OCI-LY3 (cell line): ENCODE results near the gene TUFT1.

Experiments
- H2AFZ ChIP-seq: fragments of 200-600, 300-600 bp; shearing (Covaris generic); 2 replicates; pipeline ENCODE4 v1.6.0; 2014; ENCODE audit warnings: antibody characterized with exemption, low read depth, low read length
- H3K27ac ChIP-seq: fragments of 200-600, 300-600 bp; sonication (generic); 2 replicates; pipeline ENCODE4 v1.5.1; 2014; ENCODE audit warnings: mild to moderate bottlenecking, low read length, moderate library complexity, mixed read lengths
- H3K27me3 ChIP-seq: fragments of 200-600, 300-600 bp; sonication (generic); 2 replicates; pipeline ENCODE4 v1.6.1; 2014; ENCODE audit warnings: low read depth, low read length, mixed read lengths
- H3K36me3 ChIP-seq: fragments of 200-600, 300-600 bp; sonication (generic); replicated peaks from 2 replicates; pipeline ENCODE3; 2014; ENCODE audit warnings: low read depth, low read length, mixed read lengths
- H3K4me1 ChIP-seq: fragments of 300-600, 200-600 bp; sonication (generic); 2 replicates; pipeline ENCODE4 v1.6.1; 2014; ENCODE audit warnings: low read length, mixed read lengths
- H3K4me2 ChIP-seq: fragments of 200-600, 300-600 bp; sonication (generic); 2 replicates; pipeline ENCODE4 v1.6.1; 2014; ENCODE audit warnings: low read length, mixed read lengths
- H3K4me3 ChIP-seq: fragments of 300-600, 200-600 bp; sonication (generic); 2 replicates; pipeline ENCODE4 v1.5.1; 2014; ENCODE audit warnings: antibody characterized with exemption, mild to moderate bottlenecking, low read length, moderate library complexity
- H3K79me2 ChIP-seq: fragments of 300-600, 200-600 bp; shearing (Covaris generic); 2 replicates; pipeline ENCODE4 v1.6.1; 2014; ENCODE audit warnings: mild to moderate bottlenecking, low read length, mixed read lengths
- H3K9ac ChIP-seq: fragments of 300-600, 200-600 bp; shearing (Covaris generic); 2 replicates; pipeline ENCODE4 v1.6.0; 2014; ENCODE audit warnings: mild to moderate bottlenecking, low read length, moderate library complexity
- H3K9me3 ChIP-seq: fragments of 200-600, 300-600 bp; shearing (Covaris generic); 2 replicates; pipeline ENCODE4 v1.6.1; 2014; ENCODE audit warnings: low read length, mixed read lengths; ENCODE audit not compliant: insufficient read depth
- H4K20me1 ChIP-seq: fragments of 200-600, 300-600 bp; sonication (generic); 2 replicates; pipeline ENCODE4 v1.6.1; 2016; ENCODE audit warnings: low read length, mixed read lengths; ENCODE audit not compliant: insufficient read depth
- CTCF ChIP-seq: fragments of 200-600, 300-600 bp; sonication (generic); IDR thresholded peaks from 2 replicates; pipeline ENCODE4 v1.5.1; 2014; ENCODE audit warnings: antibody characterized with exemption, low read length, low read depth
- EZH2phosphoT487 ChIP-seq: fragments of 200-600 bp; shearing (Covaris generic); IDR thresholded peaks from 2 replicates; pipeline ENCODE4 v1.6.1; 2018; ENCODE audit warnings: antibody characterized with exemption, mixed run types, low read depth

Gene TUFT1

DNA sequence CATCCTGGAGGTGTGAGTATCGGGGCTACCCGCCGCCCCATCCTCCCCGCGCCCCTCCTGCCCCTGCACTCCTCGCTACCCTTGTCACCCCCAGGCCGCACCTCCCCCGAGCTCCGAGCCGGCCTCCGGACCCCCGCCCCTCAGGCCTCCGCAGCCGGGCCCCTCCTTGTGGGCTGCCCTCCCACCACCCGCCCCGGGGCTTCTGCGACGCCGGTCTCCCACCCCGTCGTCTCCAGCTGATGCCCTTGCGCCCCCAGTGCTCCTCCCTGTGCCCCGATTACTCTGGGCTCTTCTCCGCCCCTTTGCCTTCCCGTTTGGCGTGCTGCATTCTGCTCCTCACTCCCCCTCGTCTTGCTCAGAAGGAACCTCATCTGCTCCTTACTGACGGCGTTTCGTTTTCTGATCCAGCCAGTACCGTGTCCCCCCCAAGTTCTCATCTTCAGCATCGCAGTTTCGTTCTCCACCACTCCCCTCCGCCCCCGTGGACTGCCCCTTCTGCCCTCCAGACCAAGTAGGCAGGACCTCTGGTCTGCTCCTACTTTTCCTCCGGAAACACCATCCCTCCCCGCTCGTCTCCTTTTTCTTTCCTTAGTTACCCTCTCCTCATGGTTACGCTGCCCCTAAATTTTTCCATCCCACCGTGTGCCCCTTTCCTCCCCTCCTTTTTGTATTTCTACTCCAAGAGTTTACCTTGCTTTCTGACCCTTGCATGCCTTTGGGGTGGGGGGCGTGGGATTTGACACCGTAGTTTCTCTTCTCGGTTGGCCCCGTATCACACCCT lies 72.6 kb downstream of the TUFT1 start:
- TF ChIP-seq EZH2phosphoT487 (no peak), CTCF (no peak)
- peak overlapping the region; percentile 84 for H3K4me3 ChIP-seq
- H3K27me3 ChIP-seq, result no peaks in the 10 kb centered on the region
- H3K9ac ChIP-seq, result peak overlapping the region; percentile 83
- H3K4me1 ChIP-seq, result peaks cover 15% of the 10 kb centered on the region
- peaks cover 3% of the 10 kb centered on the region; the same call in 1 of the 2 replicates for H4K20me1 ChIP-seq
- H3K4me2 ChIP-seq, result peak overlapping the region; percentile 96
- no peak overlapping the region for H3K27ac ChIP-seq
- H3K9me3 ChIP-seq, result no peaks in the 10 kb centered on the region
- H2AFZ ChIP-seq, result peak overlapping the region; percentile 49; the same call in 1 of the 2 replicates
- peaks cover 43% of the 10 kb centered on the region for H3K79me2 ChIP-seq
- no peaks in the 10 kb centered on the region for H3K36me3 ChIP-seq

- Histone ChIP-seq H3K4me1 (peaks cover 15% of the 10 kb centered on the region), H2AFZ (no peak overlapping the region), H4K20me1 (peaks cover 3% of the 10 kb centered on the region; the same call in 1 of the 2 replicates), H3K27me3 (no peaks in the 10 kb centered on the region), H3K9me3 (no peaks in the 10 kb centered on the region), H3K36me3 (no peaks in the 10 kb centered on the region), H3K79me2 (peaks cover 48% of the 10 kb centered on the region), H3K9ac (peak overlapping the region; percentile 83), H3K27ac (no peak overlapping the region), H3K4me2 (peak overlapping the region; percentile 96), H3K4me3 (peak overlapping the region; percentile 84)
- TF ChIP-seq CTCF (no peak), EZH2phosphoT487 (no peak)
These were observed 73.2 kb downstream of the TUFT1 start for GRCh38 chr1:151613282-151613780.

GRCh38 chr1:151615711-151616504 lies 75.8 kb downstream of the TUFT1 start:
- no peaks in the 10 kb centered on the region for H3K27me3 ChIP-seq
- H2AFZ ChIP-seq, result no peak overlapping the region
- TF ChIP-seq CTCF (no peak), EZH2phosphoT487 (no peak)
- H3K36me3 ChIP-seq, result no peaks in the 10 kb centered on the region
- no peaks in the 10 kb centered on the region for H3K9me3 ChIP-seq
- no peak overlapping the region for H3K27ac ChIP-seq
- peaks cover 68% of the 10 kb centered on the region for H3K79me2 ChIP-seq
- H3K4me1 ChIP-seq, result peaks cover 21% of the 10 kb centered on the region
- no peak overlapping the region for H3K4me3 ChIP-seq
- H3K9ac ChIP-seq, result no peak overlapping the region
- H4K20me1 ChIP-seq, result peaks cover 10% of the 10 kb centered on the region; the same call in 1 of the 2 replicates
- H3K4me2 ChIP-seq, result no peak overlapping the region

- peaks cover 20% of the 10 kb centered on the region for H3K4me1 ChIP-seq
- H4K20me1 ChIP-seq, result peaks cover 12% of the 10 kb centered on the region; the same call in 1 of the 2 replicates
- no peak overlapping the region for H3K9ac ChIP-seq
- no peaks in the 10 kb centered on the region for H3K27me3 ChIP-seq
- H3K79me2 ChIP-seq, result peaks cover 74% of the 10 kb centered on the region
- no peak for TF ChIP-seq CTCF
- no peak for TF ChIP-seq EZH2phosphoT487
- no peak overlapping the region for H3K4me3 ChIP-seq
- no peak overlapping the region for H3K27ac ChIP-seq
- H3K4me2 ChIP-seq, result no peak overlapping the region
- no peak overlapping the region for H2AFZ ChIP-seq
- no peaks in the 10 kb centered on the region for H3K9me3 ChIP-seq
- no peaks in the 10 kb centered on the region for H3K36me3 ChIP-seq
These were observed 76.4 kb downstream of the TUFT1 start for GRCh38 chr1:151616505-151616849.
